GM12864 (cell line): ENCODE measurements around the gene MED15.

Source experiments
- DNase-seq: peaks from one replicate; pipeline ENCODE4 v3.0.0-alpha.2; 2011; ENCODE audit warnings: low read depth
- H3K4me3 ChIP-seq: 2 replicates; pipeline ENCODE4 v1.5.1; 2011; ENCODE audit warnings: mild to moderate bottlenecking, low read depth, low read length, control low read depth
- TF ChIP-seq, protein P1 (sequence below): IDR thresholded peaks from 2 replicates; pipeline ENCODE4 v1.5.1; 2011; ENCODE audit warnings: low read depth, mild to moderate bottlenecking, moderate library complexity, low read length, control low read depth, inconsistent platforms; ENCODE audit errors: missing control alignments

Gene MED15

DNA sequence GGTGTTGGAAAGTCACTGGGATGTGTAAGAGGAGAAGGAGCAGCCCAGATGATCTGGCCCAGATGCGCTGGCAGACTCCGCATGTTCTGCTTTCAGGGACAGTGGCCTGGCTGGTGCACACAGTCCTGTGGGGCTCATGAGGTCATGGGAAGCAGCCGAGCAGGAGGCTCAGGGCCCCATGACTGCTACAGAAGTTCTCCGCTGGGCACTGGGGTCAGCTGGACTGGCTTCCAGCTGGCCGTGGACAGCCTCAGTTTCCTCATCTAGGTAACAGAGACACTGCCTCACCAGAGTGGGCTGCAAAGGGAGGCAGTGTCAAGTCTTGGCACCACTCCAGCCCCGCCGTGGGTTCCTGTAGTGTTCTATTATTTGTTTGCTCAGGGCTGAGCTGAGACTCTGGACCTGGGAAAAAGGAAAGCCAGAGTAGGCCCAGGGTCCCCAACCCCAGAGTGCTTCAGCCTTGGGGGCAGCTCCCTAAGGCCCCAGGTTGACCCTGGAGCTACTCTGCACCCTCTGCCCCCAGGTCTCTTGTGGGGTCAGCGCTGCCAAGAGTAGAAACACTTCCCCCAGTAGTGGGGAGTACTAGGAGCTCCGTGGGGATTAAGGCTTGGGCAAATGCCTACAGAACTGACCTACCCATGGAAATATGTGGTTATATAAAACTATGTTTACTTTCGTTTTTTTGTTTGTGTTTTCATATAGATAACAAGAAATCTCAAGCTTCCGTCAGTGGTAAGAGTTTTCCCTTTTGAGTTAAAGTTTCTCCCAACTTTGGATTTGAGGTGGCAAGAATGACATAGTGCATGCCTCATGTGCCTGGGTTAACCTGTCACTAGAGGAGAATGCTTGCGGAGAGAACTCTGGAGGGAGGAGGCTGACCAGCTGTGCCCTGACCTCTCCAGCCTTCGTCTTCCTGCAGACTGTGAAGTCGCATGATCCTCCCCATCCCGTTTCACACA, 45.3 kb downstream of the MED15 start:
- TF ChIP-seq, protein P1, sequence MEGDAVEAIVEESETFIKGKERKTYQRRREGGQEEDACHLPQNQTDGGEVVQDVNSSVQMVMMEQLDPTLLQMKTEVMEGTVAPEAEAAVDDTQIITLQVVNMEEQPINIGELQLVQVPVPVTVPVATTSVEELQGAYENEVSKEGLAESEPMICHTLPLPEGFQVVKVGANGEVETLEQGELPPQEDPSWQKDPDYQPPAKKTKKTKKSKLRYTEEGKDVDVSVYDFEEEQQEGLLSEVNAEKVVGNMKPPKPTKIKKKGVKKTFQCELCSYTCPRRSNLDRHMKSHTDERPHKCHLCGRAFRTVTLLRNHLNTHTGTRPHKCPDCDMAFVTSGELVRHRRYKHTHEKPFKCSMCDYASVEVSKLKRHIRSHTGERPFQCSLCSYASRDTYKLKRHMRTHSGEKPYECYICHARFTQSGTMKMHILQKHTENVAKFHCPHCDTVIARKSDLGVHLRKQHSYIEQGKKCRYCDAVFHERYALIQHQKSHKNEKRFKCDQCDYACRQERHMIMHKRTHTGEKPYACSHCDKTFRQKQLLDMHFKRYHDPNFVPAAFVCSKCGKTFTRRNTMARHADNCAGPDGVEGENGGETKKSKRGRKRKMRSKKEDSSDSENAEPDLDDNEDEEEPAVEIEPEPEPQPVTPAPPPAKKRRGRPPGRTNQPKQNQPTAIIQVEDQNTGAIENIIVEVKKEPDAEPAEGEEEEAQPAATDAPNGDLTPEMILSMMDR = no peak
- H3K4me3 ChIP-seq = no peak overlapping the region
- no peak for DNase-seq

DNA sequence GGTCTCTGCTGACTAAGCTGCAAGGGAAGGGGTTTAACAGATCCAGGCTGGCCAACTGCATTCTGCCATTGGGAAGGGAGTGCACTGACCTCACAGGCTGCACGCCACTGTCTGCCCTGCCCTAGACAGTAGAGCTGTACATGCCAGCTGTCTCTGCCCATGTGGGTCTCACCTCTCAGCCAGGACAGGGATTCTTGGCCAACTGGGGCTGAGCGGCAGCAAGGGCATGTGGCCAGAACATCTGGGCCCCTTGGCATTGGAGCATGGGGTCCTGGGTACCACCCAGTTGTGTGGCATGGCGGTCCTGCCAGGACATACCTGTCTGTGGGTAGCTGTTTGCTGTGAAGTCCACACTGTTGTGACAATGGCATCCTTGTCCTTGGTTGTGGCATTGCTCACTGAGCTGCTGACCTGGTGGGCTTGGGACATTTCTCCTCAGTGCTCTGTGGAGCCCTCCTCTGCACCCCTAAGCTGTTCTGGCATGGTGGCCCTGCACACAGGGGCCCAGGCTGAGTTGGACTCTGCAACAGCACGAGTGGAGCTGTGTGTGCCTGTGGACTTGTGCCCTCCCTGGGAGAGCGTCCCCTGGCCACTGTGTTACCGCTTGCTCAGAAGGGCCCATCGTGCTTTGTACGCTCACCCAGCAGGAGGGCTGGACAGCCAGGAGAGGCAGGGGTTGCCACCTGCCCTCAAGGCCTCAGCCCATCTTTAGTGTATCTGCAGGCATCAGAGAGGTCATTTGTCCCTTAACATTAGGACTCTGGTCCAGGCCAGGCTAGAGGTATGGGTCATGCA, 46.7 kb downstream of the MED15 start:
- TF ChIP-seq, protein P1 = no peak
- no peak for DNase-seq
- H3K4me3 ChIP-seq = no peak overlapping the region

DNA sequence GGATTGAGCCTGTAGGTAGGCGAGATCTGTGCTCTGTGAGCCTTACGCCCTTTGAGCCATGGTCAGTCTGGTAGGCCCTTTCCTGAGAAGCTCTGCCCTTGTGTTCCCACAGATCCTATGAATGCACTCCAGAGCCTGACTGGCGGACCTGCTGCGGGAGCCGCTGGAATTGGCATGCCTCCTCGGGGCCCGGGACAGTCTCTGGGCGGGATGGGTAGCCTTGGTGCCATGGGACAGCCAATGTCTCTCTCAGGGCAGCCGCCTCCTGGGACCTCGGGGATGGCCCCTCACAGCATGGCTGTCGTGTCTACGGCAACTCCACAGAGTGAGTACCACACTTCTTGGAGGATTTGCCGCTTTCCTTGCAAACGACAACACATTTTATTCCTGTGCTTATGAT, 47.4 kb downstream of the MED15 start:
- TF ChIP-seq, protein P1 = no peak
- H3K4me3 ChIP-seq = no peak overlapping the region
- DNase-seq = no peak

DNA sequence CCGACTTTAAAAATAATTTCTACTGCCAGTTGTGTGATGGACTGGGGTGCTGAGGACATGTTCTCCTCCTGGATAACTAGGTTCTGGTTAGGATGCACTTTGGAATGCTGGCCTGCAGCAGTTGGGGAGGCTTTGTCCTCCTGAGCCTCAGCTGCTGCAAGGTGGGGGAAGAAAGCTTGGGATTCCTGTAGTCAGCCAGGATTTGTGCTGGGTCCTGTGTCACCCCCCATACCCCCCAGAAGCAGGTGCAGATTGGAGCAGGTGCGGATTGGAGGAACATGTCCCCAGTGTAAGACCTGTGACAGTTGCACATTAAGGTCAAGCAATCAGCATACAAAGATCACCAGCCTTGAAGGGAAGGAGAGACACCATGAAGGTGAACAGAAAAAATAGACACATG, 51.1 kb downstream of the MED15 start:
- TF ChIP-seq, protein P1 = no peak
- DNase-seq = no peak
- no peak overlapping the region for H3K4me3 ChIP-seq

DNA sequence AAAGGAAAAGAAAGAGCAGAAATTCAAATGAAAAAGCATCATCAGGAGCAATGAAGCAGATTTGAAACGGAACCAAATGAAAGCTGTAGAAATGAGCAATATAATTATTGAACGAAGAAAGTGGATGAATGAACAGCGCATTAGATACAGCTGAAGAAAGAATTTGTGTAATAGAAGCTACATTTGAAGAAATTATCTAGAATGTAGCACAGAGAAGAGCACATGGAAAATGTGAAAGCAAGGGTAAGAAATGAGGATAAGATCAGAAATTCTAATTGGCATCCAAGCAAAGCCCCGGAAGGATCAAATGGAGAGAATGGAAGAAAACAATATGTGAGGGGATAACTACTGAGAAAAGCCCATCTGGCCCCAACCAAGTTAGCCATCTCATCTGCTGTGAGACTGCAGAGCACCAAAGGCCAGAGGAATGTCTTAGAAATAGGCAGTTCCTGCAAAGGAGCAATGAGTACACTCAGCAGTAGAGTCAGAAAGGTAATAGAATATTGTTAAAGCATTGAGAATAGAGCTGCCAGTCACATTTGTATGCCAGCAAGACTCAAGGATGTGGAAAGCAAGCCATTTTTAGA, 51.9 kb downstream of the MED15 start:
- no peak for DNase-seq
- TF ChIP-seq, protein P1 = no peak
- H3K4me3 ChIP-seq = no peak overlapping the region

DNA sequence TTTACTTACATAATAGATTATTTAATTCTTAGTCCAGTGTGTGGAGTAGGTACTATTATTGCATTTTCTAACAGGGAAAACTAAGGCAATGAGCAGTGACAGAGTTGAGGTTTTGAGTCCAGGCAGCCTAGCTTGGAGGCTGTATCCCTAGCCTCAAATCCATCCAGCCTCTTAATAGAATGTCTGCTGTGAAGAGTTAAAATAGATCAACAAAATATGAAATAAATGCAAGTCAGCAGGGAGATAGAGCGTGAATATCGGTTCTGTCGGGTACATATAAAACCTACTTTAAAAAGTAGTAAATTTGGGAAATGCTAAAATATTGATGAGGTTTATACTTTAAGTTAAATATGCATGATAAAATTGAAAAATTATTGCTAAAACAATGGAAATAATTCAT, 53.3 kb downstream of the MED15 start:
- TF ChIP-seq, protein P1 = no peak
- DNase-seq = no peak
- no peak overlapping the region for H3K4me3 ChIP-seq
